ENCODE measurements around the gene TSSK2. TPM values are rescaled to one million over a fixed set of nuclear protein-coding genes. Genes with fewer than 3 reads are reported as not detected.

The TSSK2 gene
- total RNA-seq, 1 donor from 2014 or later = not detected

DNA sequence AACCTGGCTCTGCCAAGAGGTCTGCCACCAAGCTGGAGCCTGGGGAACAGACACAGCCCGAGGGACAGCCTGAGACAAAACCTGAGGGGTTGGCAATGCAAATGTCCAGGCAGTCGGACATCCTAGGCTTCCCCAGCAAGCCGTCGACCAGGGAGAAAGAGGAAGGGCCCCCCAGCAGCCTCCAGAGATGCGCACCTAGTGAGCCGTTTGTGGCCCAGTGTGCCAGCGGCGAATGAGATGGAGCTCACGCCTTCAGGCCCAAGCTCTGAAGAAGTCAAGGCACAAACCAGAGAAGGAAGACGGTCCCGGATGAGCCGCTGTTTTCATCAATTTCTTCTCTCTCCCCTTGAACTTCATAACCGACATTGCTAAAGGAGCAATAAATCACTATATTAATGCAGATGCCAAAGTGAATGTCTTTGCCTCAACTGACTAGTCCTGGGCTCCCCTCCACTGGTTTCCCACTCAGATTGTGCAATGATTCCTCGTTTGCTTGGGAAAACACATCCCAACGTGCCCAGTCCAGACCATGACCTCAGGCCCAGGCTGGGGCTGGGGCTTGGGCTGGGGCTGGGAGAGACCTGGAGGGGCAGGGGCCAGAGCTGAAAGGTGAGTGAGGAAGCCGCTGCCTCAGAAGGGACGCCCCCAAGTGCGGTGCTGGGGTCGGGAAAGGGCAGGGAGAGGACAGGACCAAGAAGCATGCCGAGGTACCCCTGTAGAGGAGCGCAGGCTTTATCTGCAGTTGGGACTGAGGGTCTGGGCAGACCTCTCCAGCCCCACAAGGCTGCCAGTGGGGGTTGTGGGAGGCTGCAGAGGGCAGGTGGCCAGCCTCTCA, 5.4 kb upstream of the TSSK2 start:
- DNase-seq = no peak

DNA sequence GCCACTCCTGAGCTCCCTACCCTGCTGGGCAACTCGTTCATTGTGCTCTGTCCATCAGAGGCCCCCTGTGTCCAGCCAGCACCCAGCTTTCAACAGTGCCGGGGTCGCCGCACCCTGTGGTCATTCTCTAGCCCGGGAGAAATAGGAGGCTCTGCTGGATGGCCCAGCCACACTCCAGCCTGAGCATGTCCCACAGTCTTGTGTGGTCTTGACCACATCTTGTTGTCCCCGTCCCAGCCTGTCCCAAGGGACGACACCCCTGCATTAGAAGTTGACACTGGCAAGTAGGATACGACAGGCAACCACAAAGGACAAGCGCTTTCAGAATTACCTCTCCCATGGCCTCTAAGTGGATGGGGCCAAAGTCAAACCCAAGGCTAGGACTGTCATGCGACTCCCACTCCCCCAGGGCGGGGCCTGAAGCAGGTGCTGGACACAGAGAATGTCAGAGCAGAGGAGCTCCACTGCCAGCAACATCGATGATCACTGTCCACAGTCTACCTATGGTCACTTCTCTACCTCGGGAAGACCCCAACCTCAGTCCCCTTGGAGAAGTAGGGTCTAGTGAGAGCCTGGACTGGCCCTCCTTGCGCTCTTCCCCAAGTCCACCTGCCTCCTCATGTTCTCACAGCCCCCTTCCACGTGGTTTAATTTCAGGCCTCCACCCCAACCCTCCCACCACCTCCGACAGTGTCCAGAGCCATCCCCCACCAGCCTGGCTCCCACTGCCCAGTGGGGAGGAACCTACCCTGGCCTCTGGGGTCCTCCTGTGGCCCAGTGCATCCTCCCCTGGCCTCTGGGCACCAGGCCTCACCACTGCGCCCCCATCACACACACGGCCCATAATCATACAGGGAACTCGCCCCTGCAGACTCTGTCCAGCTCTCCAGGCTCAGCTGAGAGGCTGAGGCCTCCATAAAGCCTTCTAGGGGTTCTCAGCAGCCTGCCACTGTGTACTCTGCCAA, 4.5 kb upstream of the TSSK2 start:
- DNase-seq = no peak

DNA sequence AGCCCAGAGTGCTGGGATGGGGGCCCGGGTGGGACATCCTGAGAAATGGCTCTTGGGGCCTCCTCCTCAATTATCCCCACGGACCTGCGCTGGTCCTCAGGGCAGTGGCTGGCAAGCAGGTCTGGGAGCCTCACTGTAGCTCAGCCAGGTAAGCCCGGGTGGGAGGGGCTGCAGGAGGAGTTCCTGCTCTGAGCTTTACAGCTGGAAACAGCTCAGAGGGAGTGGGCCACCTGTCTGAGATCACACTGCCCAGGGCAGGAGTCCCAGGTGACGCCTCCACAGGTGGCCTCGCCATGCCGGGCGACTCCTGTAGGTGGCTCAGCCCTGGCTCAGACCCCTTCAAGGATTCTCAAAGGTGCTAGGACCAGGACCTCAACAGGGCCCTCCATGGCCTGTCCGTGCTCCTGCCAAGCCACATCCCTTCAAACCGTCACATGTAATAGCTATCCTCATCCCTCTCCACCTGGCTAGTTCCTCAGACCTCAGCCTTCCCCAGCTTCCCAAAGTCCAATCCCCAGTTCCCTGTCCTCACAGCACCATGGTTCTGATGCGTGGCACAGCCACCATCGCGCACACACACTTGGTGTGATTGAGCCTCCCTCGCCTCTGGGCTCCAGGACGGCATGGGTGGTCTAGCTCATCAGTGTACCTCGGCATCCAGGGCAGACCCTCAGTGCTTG, 3.6 kb upstream of the TSSK2 start:
- DNase-seq = no peak

DNA sequence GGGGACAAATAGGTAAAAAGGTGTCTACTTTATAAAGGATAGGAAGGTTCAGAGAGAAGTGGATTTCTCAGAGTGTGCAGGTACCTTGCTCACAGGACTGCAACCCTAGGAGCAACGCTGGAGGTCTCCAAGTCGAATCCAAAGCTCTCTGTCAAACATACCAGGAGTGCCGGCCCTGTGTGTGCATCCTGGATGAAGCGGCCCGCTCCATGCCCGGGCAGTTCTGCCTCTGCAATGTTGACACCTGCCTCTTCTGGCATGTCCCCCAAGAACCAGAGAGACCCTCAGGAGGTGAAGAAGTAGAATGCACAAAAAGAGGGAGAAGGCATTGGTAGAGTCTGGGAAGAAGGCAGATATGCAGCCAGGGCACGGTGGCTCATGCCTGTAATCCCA, 3.1 kb upstream of the TSSK2 start:
- DNase-seq = no peak

- no peak for DNase-seq
Measured at GRCh38 chr22:19128946-19129727, 2.0 kb upstream of the TSSK2 start.

DNA sequence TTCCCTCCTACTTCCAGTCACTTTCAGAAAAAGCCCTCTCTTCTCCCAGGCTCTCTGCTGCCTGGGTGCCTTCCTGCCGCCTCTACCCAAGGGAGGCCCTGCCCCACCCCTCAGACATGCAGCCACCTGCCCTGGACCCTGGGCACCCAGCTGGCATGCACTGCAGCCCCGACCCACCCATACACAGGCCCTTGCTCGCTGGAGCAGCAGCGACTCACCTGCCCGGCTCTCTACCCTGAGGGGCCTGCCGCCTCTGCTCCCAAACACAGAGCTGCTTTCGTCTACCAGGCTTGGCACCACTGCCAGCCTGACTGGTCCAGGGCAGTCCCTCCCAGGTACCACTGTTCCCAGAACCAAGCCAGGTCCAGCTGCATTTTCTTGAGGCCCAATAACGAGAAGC, 1.2 kb upstream of the TSSK2 start:
- no peak for DNase-seq

DNA sequence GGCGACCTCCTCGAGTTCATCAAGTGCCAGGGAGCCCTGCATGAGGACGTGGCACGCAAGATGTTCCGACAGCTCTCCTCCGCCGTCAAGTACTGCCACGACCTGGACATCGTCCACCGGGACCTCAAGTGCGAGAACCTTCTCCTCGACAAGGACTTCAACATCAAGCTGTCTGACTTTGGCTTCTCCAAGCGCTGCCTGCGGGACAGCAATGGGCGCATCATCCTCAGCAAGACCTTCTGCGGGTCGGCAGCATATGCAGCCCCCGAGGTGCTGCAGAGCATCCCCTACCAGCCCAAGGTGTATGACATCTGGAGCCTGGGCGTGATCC, 542 bp downstream of the TSSK2 start:
- DNase-seq = no peak

DNA sequence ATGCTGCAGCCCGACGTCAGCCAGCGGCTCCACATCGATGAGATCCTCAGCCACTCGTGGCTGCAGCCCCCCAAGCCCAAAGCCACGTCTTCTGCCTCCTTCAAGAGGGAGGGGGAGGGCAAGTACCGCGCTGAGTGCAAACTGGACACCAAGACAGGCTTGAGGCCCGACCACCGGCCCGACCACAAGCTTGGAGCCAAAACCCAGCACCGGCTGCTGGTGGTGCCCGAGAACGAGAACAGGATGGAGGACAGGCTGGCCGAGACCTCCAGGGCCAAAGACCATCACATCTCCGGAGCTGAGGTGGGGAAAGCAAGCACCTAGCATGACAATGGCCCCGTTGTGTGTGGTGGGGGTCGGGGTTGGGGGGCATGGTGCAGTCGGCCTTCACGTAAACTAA, 1.0 kb downstream of the TSSK2 start:
- DNase-seq = no peak

DNA sequence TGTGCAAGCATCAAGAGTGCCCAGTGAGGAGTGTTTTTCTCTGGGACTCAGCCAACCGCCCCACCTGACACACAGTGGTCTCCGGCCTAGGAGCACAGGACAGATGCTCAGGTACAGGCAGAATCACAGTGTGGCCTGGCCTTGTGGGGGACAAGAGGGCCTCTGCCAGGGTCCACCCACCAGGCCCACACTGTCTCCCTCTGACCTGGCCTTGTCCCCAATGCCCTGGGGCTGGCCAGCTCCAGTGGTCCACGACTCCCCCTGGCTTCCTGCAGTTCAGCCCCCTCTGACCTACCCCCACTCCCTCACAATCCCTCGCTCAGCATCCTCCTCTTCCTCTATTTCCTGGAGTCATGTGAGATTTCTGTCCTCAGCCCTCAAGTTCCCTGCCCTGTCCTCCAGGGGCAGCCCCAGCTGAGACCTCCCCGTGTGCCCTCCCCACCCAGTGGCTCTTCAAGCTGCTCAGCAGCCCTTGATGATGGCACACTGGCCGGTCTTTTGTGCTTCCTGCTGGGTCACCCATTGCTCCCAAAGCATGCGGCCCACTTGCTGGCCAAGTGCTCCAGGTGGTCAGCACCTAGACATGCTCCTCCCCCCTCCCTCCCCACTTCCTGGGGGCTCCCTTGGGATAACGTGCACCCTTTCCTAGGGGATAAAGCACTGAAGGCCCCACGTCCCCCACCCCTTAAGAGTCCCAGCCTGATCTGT, 1.7 kb downstream of the TSSK2 start:
- DNase-seq = no peak

GRCh38 chr22:19133561-19133960, 2.5 kb downstream of the TSSK2 start:
- DNase-seq = no peak

GRCh38 chr22:19134176-19134831, 3.2 kb downstream of the TSSK2 start:
- DNase-seq = no peak

GRCh38 chr22:19134874-19135273, 3.8 kb downstream of the TSSK2 start:
- DNase-seq = no peak

GRCh38 chr22:19136915-19137314, 5.8 kb downstream of the TSSK2 start:
- DNase-seq = no peak

DNA sequence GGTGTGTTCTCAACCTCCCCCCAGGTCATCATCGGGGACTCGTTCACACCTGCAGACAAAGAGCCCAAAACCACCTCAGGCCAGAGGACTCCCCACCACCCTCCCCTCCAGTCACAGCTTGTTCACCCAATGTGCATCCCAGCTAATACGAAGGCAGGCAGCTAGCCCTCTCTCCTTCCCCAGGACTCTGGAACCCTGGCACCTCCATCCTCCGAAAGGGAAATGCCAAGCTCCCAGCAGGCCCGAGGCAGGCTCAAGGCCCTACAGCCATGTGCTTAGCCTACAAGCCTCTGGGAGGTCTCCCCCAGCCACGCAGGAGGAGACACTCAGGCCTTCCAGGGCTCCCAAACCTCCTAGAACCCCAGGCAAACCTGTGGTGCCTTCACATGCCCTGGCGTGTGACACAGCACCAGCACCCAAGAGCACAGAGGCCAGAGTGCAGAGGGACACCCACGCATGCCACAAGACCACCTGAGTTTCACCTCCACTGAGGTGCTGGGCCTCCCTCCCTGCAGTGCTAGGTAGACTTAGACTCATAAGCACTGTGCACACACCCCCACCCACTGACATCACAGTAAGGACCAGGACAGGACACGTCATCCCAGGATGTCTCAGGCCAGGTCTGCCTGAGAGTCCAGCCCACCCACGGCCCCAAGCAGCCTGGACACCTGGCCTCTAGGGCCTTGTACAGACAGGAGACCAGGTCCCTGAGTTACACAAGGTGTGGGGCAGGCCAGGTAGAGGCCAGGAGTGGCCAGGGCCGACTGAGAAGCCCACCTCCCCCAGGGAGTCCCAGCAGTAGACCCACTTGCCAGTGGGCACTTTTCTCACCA, 6.5 kb downstream of the TSSK2 start:
- DNase-seq = no peak

GRCh38 chr22:19138217-19139000, 7.3 kb downstream of the TSSK2 start:
- no peak for DNase-seq

GRCh38 chr22:19139001-19139356, 7.9 kb downstream of the TSSK2 start:
- DNase-seq = no peak

GRCh38 chr22:19139974-19140373, 8.9 kb downstream of the TSSK2 start:
- DNase-seq = no peak

GRCh38 chr22:19142394-19142793, 11.3 kb downstream of the TSSK2 start:
- DNase-seq = no peak

GRCh38 chr22:19143212-19143611, 12.1 kb downstream of the TSSK2 start:
- DNase-seq = no peak

All from dermis blood vessel endothelial cell (primary cell).